ENCODE measurements around the gene UPK3B.
A peak's percentile ranks its signal among the peaks of the same experiment; 100 is the strongest.
"Not testable (repeated sequence)": the region's sequence is repeated elsewhere in the genome, so short reads cannot be mapped to it uniquely, and the experiment has no call there.

Gene UPK3B

GRCh38 chr7:76513817-76514799 lies 3.8 kb downstream of the UPK3B start:
- no peak for DNase-seq

GRCh38 chr7:76514926-76515771 lies 4.8 kb downstream of the UPK3B start:
- no peak for DNase-seq

GRCh38 chr7:76515999-76516443 lies 5.7 kb downstream of the UPK3B start:
- DNase-seq = peak; percentile 44

- not testable (repeated sequence) for DNase-seq
Measured at GRCh38 chr7:76516932-76517331, 6.6 kb downstream of the UPK3B start.

GRCh38 chr7:76526183-76526582 lies 15.8 kb downstream of the UPK3B start:
- not testable (repeated sequence) for DNase-seq

- not testable (repeated sequence) for DNase-seq
Measured at GRCh38 chr7:76531643-76532042, 21.3 kb downstream of the UPK3B start.

GRCh38 chr7:76543197-76543596 lies 32.8 kb downstream of the UPK3B start, which contains the start of gene SPDYE16:
SPDYE16 (minus strand) TSS chr7:76543297; CDS start chr7:76541459, 1,838 bp downstream.
- DNase-seq = not testable (repeated sequence)

GRCh38 chr7:76549025-76549854 lies 38.9 kb downstream of the UPK3B start:
- peak; percentile 93 for DNase-seq

GRCh38 chr7:76549855-76550248 lies 39.5 kb downstream of the UPK3B start:
- not testable (repeated sequence) for DNase-seq

- DNase-seq = not testable (repeated sequence)
Measured at GRCh38 chr7:76551992-76552391, 41.6 kb downstream of the UPK3B start.

- not testable (repeated sequence) for DNase-seq
Measured at GRCh38 chr7:76559685-76560084, 49.3 kb downstream of the UPK3B start.

- not testable (repeated sequence) for DNase-seq
Measured at GRCh38 chr7:76560157-76560556, 49.8 kb downstream of the UPK3B start.

GRCh38 chr7:76561342-76561741 lies 51.0 kb downstream of the UPK3B start:
- DNase-seq = not testable (repeated sequence)

GRCh38 chr7:76565001-76565400 lies 54.6 kb downstream of the UPK3B start:
- DNase-seq = not testable (repeated sequence)

All from activated naive CD4-positive, alpha-beta T cell treated with Interleukin-2 at 50 U/mL for 16 hours (primary cell).